GM18505 (cell line): ENCODE results near the gene ZNF12.

Experiments
- ATAC-seq: cut with Tn5 transposase; IDR thresholded peaks from one replicate; pipeline ENCODE4 v1.9.1; 2021; ENCODE audit not compliant: unreplicated experiment
- POLR2A ChIP-seq: IDR thresholded peaks from 4 replicates; pipeline ENCODE4 v1.6.1; 2011; ENCODE audit warnings: borderline replicate concordance; ENCODE audit not compliant: insufficient read depth, insufficient read length; ENCODE audit errors: extremely low read depth

Gene ZNF12

GRCh38 chr7:6647541-6647940 is 59.2 kb downstream of the ZNF12 start:
- no peak for ATAC-seq
- no peak for TF ChIP-seq POLR2A

- no peak for ATAC-seq
- TF ChIP-seq POLR2A: no peak
Observed at GRCh38 chr7:6647080-6647479, 59.7 kb downstream of the ZNF12 start.

- no peak for TF ChIP-seq POLR2A
- ATAC-seq: no peak
Observed at GRCh38 chr7:6646465-6646864, 60.3 kb downstream of the ZNF12 start.

- no peak for TF ChIP-seq POLR2A
Observed at GRCh38 chr7:6644728-6645127, 62.0 kb downstream of the ZNF12 start.

GRCh38 chr7:6643915-6644625 is 62.7 kb downstream of the ZNF12 start:
- no peak for TF ChIP-seq POLR2A

More at GRCh38 chr7:6644728-6645127, 62.0 kb downstream of the ZNF12 start:
- no peak for ATAC-seq

GRCh38 chr7:6642861-6643640 is 63.7 kb downstream of the ZNF12 start:
- no peak for TF ChIP-seq POLR2A
- no peak for ATAC-seq

More at GRCh38 chr7:6643915-6644625, 62.7 kb downstream of the ZNF12 start:
- ATAC-seq: no peak

- TF ChIP-seq POLR2A: no peak
- ATAC-seq: no peak
Observed at GRCh38 chr7:6642239-6642839, 64.4 kb downstream of the ZNF12 start.

GRCh38 chr7:6641305-6642035 is 65.3 kb downstream of the ZNF12 start:
- no peak for TF ChIP-seq POLR2A

GRCh38 chr7:6640246-6640721 is 66.5 kb downstream of the ZNF12 start:
- TF ChIP-seq POLR2A: no peak
- ATAC-seq: no peak

More at GRCh38 chr7:6641305-6642035, 65.3 kb downstream of the ZNF12 start:
- no peak for ATAC-seq

GRCh38 chr7:6639627-6640026 is 67.1 kb downstream of the ZNF12 start:
- no peak for ATAC-seq
- TF ChIP-seq POLR2A: no peak

GRCh38 chr7:6639032-6639431 is 67.7 kb downstream of the ZNF12 start:
- no peak for ATAC-seq
- TF ChIP-seq POLR2A: no peak
